Measurements from ENCODE around the gene CACNA1H.

The CACNA1H gene

DNA sequence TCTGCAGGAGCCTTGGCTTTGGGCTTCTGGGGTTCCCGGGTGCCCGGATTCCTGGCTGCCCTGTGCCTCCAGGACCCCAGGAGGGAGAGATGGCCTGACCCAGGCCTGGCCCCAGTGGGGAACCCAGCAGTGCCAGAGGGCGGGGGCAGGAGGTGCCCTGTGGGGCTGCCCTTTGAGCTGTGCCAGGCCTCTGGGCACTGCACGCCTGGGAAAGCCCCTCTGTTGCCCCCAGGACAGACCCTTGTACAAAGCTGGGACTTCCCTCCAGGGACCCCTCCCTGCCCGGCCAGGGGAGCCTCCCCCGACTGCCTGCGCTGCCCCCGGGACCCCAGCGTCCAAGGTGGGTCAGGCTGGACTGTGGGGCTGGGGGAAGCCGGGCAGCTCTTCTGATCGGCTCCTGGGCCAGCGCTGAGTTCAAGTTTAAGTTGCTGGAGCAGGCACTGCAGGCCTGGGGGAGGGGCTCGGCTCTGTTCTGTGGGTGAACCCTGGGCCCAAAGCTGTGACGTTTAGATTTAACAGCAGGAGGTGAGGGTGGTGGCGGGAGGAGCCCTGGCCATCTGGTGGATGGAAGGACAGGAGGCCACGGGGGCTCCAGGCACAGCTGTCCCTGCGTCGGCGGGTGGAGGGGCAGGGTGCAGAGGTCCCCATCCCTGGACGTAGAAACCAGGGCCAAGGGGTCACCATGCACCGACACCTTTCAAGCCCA is 29.2 kb upstream of the CACNA1H start:
- no peak for TF ChIP-seq EZH2phosphoT487 (IDR thresholded peaks at IDR 0.05; ENCODE audit: low read depth)
- Histone ChIP-seq H3K27me3 (ENCODE audit: low read depth, low read length) (no peaks in the 10 kb centered on the region), H4K20me1 (ENCODE audit: insufficient read depth, low read length) (no peaks in the 10 kb centered on the region), H3K4me2 (ENCODE audit: low read length) (no peak overlapping the region), H3K4me3 (ENCODE audit: low read length) (no peak overlapping the region), H3K36me3 (replicated peaks; ENCODE audit: low read depth, low read length) (no peaks in the 10 kb centered on the region), H2AFZ (ENCODE audit: low read depth, low read length) (no peak overlapping the region), H3K79me2 (ENCODE audit: low read length) (no peaks in the 10 kb centered on the region), H3K4me1 (ENCODE audit: low read length) (peaks cover 19% of the 10 kb centered on the region), H3K9ac (ENCODE audit: low read length) (no peak overlapping the region), H3K9me3 (ENCODE audit: insufficient read depth, low read length) (no peaks in the 10 kb centered on the region), H3K27ac (ENCODE audit: low read length) (no peak overlapping the region)

GRCh38 chr16:1124291-1124690 is 28.6 kb upstream of the CACNA1H start:
- no peak overlapping the region for H3K4me2 ChIP-seq (ENCODE audit: low read length)
- H3K36me3 ChIP-seq (replicated peaks; ENCODE audit: low read depth, low read length), result no peaks in the 10 kb centered on the region
- no peaks in the 10 kb centered on the region for H3K79me2 ChIP-seq (ENCODE audit: low read length)
- TF ChIP-seq EZH2phosphoT487 (IDR thresholded peaks at IDR 0.05; ENCODE audit: low read depth), result no peak
- TF ChIP-seq, protein P1, sequence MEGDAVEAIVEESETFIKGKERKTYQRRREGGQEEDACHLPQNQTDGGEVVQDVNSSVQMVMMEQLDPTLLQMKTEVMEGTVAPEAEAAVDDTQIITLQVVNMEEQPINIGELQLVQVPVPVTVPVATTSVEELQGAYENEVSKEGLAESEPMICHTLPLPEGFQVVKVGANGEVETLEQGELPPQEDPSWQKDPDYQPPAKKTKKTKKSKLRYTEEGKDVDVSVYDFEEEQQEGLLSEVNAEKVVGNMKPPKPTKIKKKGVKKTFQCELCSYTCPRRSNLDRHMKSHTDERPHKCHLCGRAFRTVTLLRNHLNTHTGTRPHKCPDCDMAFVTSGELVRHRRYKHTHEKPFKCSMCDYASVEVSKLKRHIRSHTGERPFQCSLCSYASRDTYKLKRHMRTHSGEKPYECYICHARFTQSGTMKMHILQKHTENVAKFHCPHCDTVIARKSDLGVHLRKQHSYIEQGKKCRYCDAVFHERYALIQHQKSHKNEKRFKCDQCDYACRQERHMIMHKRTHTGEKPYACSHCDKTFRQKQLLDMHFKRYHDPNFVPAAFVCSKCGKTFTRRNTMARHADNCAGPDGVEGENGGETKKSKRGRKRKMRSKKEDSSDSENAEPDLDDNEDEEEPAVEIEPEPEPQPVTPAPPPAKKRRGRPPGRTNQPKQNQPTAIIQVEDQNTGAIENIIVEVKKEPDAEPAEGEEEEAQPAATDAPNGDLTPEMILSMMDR (IDR thresholded peaks at IDR 0.05; ENCODE audit: low read depth, low read length), result no peak
- H3K9me3 ChIP-seq (ENCODE audit: insufficient read depth, low read length), result no peaks in the 10 kb centered on the region
- no peak overlapping the region for H3K4me3 ChIP-seq (ENCODE audit: low read length)
- H3K27ac ChIP-seq (ENCODE audit: low read length), result no peak overlapping the region
- peaks cover 19% of the 10 kb centered on the region for H3K4me1 ChIP-seq (ENCODE audit: low read length)
- H3K27me3 ChIP-seq (ENCODE audit: low read depth, low read length), result no peaks in the 10 kb centered on the region
- H3K9ac ChIP-seq (ENCODE audit: low read length), result no peak overlapping the region
- H4K20me1 ChIP-seq (ENCODE audit: insufficient read depth, low read length), result no peaks in the 10 kb centered on the region
- no peak overlapping the region for H2AFZ ChIP-seq (ENCODE audit: low read depth, low read length)

DNA sequence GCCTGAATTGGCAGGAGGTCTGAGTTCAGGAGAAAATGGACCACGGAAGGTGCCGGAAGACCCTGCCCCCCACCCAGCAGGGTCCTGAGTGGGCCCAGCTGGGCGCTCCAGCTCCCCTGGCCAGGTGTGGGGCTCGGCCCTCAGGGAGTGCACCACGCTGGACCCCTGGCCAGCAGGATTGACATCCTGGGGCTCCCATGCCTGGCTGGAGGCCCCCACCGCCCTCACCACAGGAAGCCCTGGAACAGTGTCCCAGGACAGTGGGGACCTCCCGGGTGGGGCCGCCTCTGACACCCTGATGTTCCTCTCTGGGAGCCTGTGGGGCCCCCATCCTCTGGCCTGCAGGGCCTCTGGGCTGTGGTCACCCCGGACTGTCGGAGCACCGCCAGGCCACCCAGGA is 28.1 kb upstream of the CACNA1H start:
- H3K27me3 ChIP-seq (ENCODE audit: low read depth, low read length), result no peaks in the 10 kb centered on the region
- H3K4me1 ChIP-seq (ENCODE audit: low read length), result peaks cover 16% of the 10 kb centered on the region
- H2AFZ ChIP-seq (ENCODE audit: low read depth, low read length), result no peak overlapping the region
- no peaks in the 10 kb centered on the region for H4K20me1 ChIP-seq (ENCODE audit: insufficient read depth, low read length)
- no peaks in the 10 kb centered on the region for H3K79me2 ChIP-seq (ENCODE audit: low read length)
- H3K9me3 ChIP-seq (ENCODE audit: insufficient read depth, low read length), result no peaks in the 10 kb centered on the region
- no peaks in the 10 kb centered on the region for H3K36me3 ChIP-seq (replicated peaks; ENCODE audit: low read depth, low read length)
- no peak for TF ChIP-seq EZH2phosphoT487 (IDR thresholded peaks at IDR 0.05; ENCODE audit: low read depth)
- TF ChIP-seq, protein P1 (IDR thresholded peaks at IDR 0.05; ENCODE audit: low read depth, low read length), result no peak
- H3K4me3 ChIP-seq (ENCODE audit: low read length), result no peak overlapping the region
- no peak overlapping the region for H3K9ac ChIP-seq (ENCODE audit: low read length)
- no peak overlapping the region for H3K4me2 ChIP-seq (ENCODE audit: low read length)
- no peak overlapping the region for H3K27ac ChIP-seq (ENCODE audit: low read length)

GRCh38 chr16:1125471-1125870 is 27.4 kb upstream of the CACNA1H start:
- Histone ChIP-seq H3K9me3 (ENCODE audit: insufficient read depth, low read length) (no peaks in the 10 kb centered on the region), H3K27me3 (ENCODE audit: low read depth, low read length) (no peaks in the 10 kb centered on the region), H3K79me2 (ENCODE audit: low read length) (no peaks in the 10 kb centered on the region), H3K27ac (ENCODE audit: low read length) (no peak overlapping the region), H3K4me2 (ENCODE audit: low read length) (no peak overlapping the region), H3K4me1 (ENCODE audit: low read length) (peaks cover 10% of the 10 kb centered on the region), H4K20me1 (ENCODE audit: insufficient read depth, low read length) (no peaks in the 10 kb centered on the region), H3K9ac (ENCODE audit: low read length) (no peak overlapping the region), H3K36me3 (replicated peaks; ENCODE audit: low read depth, low read length) (no peaks in the 10 kb centered on the region), H3K4me3 (ENCODE audit: low read length) (no peak overlapping the region), H2AFZ (ENCODE audit: low read depth, low read length) (no peak overlapping the region)
- TF ChIP-seq, protein P1 (IDR thresholded peaks at IDR 0.05; ENCODE audit: low read depth, low read length), result no peak
- TF ChIP-seq EZH2phosphoT487 (IDR thresholded peaks at IDR 0.05; ENCODE audit: low read depth), result no peak

Measured in OCI-LY3 (cell line).